T-cell (primary cell): ENCODE measurements around the gene TMEM178B. TPM values are rescaled to one million over a fixed set of nuclear protein-coding genes. Genes with fewer than 3 reads are reported as not detected.

Experiments used
- ATAC-seq, 4 experiments: fragments of 200-7000 bp in 3 of 4; fragments of 150-1000 bp in 1 of 4; cut with Tn5 transposase; replicated peaks in 1 of 4; 1 replicate in 3 of 4; 2 replicates in 1 of 4; pipeline ENCODE4 v1.10.0; 2021; ENCODE audit warnings: moderate library complexity in 3 of 4, mild to moderate bottlenecking in 2 of 4, moderate number of reproducible peaks in 1 of 4
- CTCF ChIA-PET, 2 donors: fragments of 300-600 bp; sonication (Branson Sonifier 250); formaldehyde crosslinking; loops; one replicate each; lab custom pipeline; 2022; ENCODE audit warnings: antibody characterized with exemption in 2 of 2; lab: Charles Lee
- POLR2A ChIA-PET, 2 donors: fragments of 300-600 bp; sonication (Branson Sonifier 250); formaldehyde crosslinking; loops; one replicate each; lab custom pipeline; 2022; ENCODE audit warnings: antibody characterized with exemption in 2 of 2; lab: Charles Lee
- DNase-seq, 35 experiments: peaks; one replicate each; pipeline versions ENCODE4 v3.0.0 to v3.0.0-alpha.2; 2013 to 2023
- H3K27ac ChIP-seq: one replicate; pipeline ENCODE4 v1.5.1; 2013; ENCODE audit warnings: low read length
- H3K27me3 ChIP-seq, 2 experiments: replicated peaks in 1 of 2; 1 replicate in 1 of 2; 2 replicates in 1 of 2; pipeline versions ENCODE4 v1.6.1 to v1.7.0; 2013; ENCODE audit warnings: low read length in 1 of 2, mixed read lengths in 1 of 2; ENCODE audit not compliant: control insufficient read depth in 2 of 2, insufficient read depth in 2 of 2; ENCODE audit errors: extremely low read depth in 1 of 2
- H3K36me3 ChIP-seq, 2 donors: 1 replicate in 1 of 2; 2 replicates in 1 of 2; pipeline versions ENCODE4 v1.6.1 to v1.7.0; 2013; ENCODE audit warnings: low read length in 1 of 2; ENCODE audit not compliant: control insufficient read depth in 2 of 2, insufficient read depth in 1 of 2; ENCODE audit errors: extremely low read depth in 1 of 2
- H3K4me1 ChIP-seq, 2 experiments: 1 replicate in 1 of 2; 2 replicates in 1 of 2; pipeline versions ENCODE4 v1.6.1 to v1.7.0; 2013; ENCODE audit warnings: low read length in 2 of 2, mixed read lengths in 1 of 2; ENCODE audit not compliant: insufficient read depth in 2 of 2, control insufficient read depth in 1 of 2; ENCODE audit errors: extremely low read depth in 1 of 2
- H3K4me3 ChIP-seq, 2 donors: 1 replicate in 1 of 2; 2 replicates in 1 of 2; pipeline versions ENCODE4 v1.5.1 to v1.7.0; 2013; ENCODE audit warnings: mild to moderate bottlenecking in 2 of 2, low read length in 1 of 2, moderate library complexity in 1 of 2; ENCODE audit not compliant: control insufficient read depth in 1 of 2; ENCODE audit errors: extremely low read depth in 1 of 2
- H3K9me3 ChIP-seq: 2 replicates; pipeline ENCODE4 v1.7.0; 2013
- H3K27ac Mint-ChIP-seq, 2 donors: one replicate each; pipeline ENCODE4 v1.8.0; 2020 to 2021; ENCODE audit warnings: mild to moderate bottlenecking in 2 of 2, mixed read lengths in 2 of 2
- H3K27me3 Mint-ChIP-seq, 2 donors: one replicate each; pipeline ENCODE4 v1.8.0; 2021 to 2022; ENCODE audit warnings: mixed read lengths in 2 of 2
- H3K36me3 Mint-ChIP-seq: one replicate; pipeline ENCODE4 v1.8.0; 2021; ENCODE audit warnings: mixed read lengths
- H3K4me1 Mint-ChIP-seq, 3 donors: one replicate each; pipeline ENCODE4 v1.8.0; 2020 to 2022; ENCODE audit warnings: mixed read lengths in 3 of 3, mild to moderate bottlenecking in 1 of 3
- H3K4me3 Mint-ChIP-seq, 3 donors: one replicate each; pipeline ENCODE4 v1.8.0; 2020 to 2022; ENCODE audit warnings: mild to moderate bottlenecking in 3 of 3, mixed read lengths in 3 of 3, moderate library complexity in 3 of 3
- H3K9me3 Mint-ChIP-seq, 3 donors: one replicate each; pipeline ENCODE4 v1.8.0; 2020 to 2022; ENCODE audit warnings: mixed read lengths in 3 of 3
- WGBS: methylation state at CpG from one replicate; pipeline ENCODE4 v1.1.5; 2013; ENCODE audit warnings: missing lambda C conversion rate; ENCODE audit not compliant: insufficient coverage; 5-methylcytosine and 5-hydroxymethylcytosine counted together
- total RNA-seq, 35 experiments: library from RNA in 6 of 35; stranded (reverse) in 6 of 35; fragments of 120-200 nt in 1 of 35; gene quantifications; one replicate each; pipeline versions ENCODE4 v1.2.1 to v1.2.4 and lab custom pipeline; 2013 to 2026

Gene TMEM178B
- total RNA-seq, 5 donors from 2014 or later (not counting 1 experiment from before 2014, with no cell fraction given), result 0.14 to 0.86 (median 0.32) TPM

DNA sequence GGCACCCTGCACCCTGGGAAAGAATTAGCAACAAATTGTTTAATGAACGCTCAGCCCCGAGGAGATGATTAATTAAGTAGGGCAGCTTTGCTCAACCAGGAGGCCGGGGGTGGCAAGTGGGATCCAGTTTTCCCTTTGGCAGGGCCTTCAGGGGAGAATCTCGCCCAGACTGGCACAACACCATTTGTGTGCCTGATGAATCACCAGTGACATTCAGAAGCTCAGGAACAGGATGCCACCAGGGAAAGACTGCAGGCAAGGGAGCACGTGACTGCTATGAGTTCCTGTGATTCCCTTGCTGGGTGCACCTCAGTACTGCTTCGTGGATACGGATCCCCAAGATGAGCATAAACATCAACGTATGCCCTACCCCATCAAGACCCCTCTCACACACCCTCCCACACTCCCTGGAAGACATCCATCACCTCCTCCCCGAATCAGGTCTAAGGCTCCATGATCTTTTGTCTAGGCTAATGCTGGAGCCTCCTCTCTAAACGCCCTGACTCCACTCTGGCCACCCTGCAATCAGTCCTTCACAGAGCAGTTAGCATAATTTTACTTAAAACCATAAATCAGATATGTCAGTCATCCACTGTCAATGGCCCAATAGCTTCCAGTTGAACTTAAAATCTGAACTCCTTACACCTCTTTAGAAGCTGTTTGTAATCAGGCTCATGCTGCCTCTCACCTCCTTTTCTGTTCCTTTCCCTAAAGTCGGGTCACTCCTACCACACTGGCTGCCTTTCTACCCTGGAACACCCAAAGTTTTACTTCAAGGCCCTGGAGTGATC, 368.2 kb downstream of the TMEM178B start:
- POLR2A ChIA-PET, result no interaction called here
- CTCF ChIA-PET, result no interaction called here

DNA sequence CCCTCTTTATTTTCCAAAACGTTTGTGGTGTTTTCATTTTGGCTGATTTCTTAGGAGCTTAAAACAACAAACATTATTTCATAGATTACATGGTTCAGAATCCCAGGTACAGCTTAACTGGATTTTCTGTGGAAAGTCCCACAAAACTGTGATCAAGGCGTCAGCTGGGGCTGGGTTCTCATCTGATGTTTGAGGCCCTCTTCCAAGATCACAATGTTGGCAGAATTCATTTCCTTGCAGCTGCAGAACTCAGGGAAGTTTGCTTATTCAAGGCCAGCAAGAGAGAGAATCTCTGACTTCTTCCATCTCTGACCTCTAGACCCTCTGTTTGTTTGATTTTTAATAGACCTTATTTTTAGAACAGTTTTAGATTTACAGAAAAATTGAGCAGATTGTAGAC, 368.9 kb downstream of the TMEM178B start:
- DNase-seq, result no peak
- H3K4me1 ChIP-seq, result no peaks in the 10 kb centered on the region
- POLR2A ChIA-PET, result no interaction called here
- Mint-ChIP-seq H3K9me3 (no peaks in the 10 kb centered on the region), H3K4me1 (no peaks in the 10 kb centered on the region), H3K27me3 (peaks cover 4 to 11% of the 10 kb centered on the region in 2 donors), H3K36me3 (no peaks in the 10 kb centered on the region), H3K4me3 (no peak overlapping the region), H3K27ac (no peak overlapping the region)
- no peak for ATAC-seq
- 83% methylated on average over 1 of the region's 2 CpGs for WGBS
- H3K9me3 ChIP-seq, result no peaks in the 10 kb centered on the region
- H3K36me3 ChIP-seq, result no peaks in the 10 kb centered on the region
- H3K4me3 ChIP-seq, result no peak overlapping the region
- H3K27me3 ChIP-seq, result peaks cover 0 to 7% of the 10 kb centered on the region in 2 experiments
- no peak overlapping the region for H3K27ac ChIP-seq
- CTCF ChIA-PET, result no interaction called here

More for the DNA sequence above, 368.2 kb downstream of the TMEM178B start:
- ATAC-seq (no peak), DNase-seq (no peak)
- Histone ChIP-seq H3K4me1 (no peaks in the 10 kb centered on the region), H3K27me3 (peaks cover 0 to 7% of the 10 kb centered on the region in 2 experiments), H3K36me3 (no peaks in the 10 kb centered on the region), H3K4me3 (no peak overlapping the region), H3K27ac (no peak overlapping the region), H3K9me3 (no peaks in the 10 kb centered on the region)
- H3K4me3 Mint-ChIP-seq, result no peak overlapping the region
- 67% methylated on average over 11 of the region's 11 CpGs for WGBS
- H3K27me3 Mint-ChIP-seq, result peaks cover 2 to 11% of the 10 kb centered on the region in 2 donors
- H3K4me1 Mint-ChIP-seq, result no peaks in the 10 kb centered on the region
- H3K36me3 Mint-ChIP-seq, result no peaks in the 10 kb centered on the region
- no peaks in the 10 kb centered on the region for H3K9me3 Mint-ChIP-seq
- H3K27ac Mint-ChIP-seq, result no peak overlapping the region

DNA sequence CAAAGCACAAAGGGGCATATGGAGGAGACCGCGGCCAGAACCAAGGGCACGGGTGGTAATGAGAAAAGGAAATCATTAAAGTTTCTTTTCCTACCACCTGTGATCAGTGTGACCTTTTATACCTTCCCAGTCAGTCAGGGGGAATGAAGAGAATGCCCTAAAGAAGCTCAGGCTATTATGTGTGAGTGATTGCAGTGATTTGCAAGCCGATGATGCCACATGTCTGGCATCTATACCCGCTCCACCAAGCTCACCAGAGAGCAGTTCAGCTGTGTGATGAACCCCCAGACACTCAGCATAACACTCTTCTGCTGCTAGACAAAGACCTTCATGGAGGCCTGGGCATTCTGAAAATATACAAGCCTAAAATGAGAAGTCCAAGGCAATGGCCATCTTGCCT, 371.1 kb downstream of the TMEM178B start:
- DNase-seq (no peak), ATAC-seq (no peak)
- ChIA-PET POLR2A (no interaction called here), CTCF (no interaction called here)
- H3K36me3 Mint-ChIP-seq, result no peaks in the 10 kb centered on the region
- Histone ChIP-seq H3K9me3 (no peaks in the 10 kb centered on the region), H3K36me3 (no peaks in the 10 kb centered on the region), H3K4me1 (no peaks in the 10 kb centered on the region), H3K27ac (no peak overlapping the region), H3K4me3 (no peak overlapping the region), H3K27me3 (peaks cover 0 to 19% of the 10 kb centered on the region in 2 experiments)
- no peak overlapping the region for H3K4me3 Mint-ChIP-seq
- no peak overlapping the region for H3K27ac Mint-ChIP-seq
- H3K27me3 Mint-ChIP-seq, result peaks cover 4 to 15% of the 10 kb centered on the region in 2 donors
- H3K9me3 Mint-ChIP-seq, result no peaks in the 10 kb centered on the region
- no peaks in the 10 kb centered on the region for H3K4me1 Mint-ChIP-seq
- WGBS, result no CpG with 5 or more reads among the region's 5 CpGs

DNA sequence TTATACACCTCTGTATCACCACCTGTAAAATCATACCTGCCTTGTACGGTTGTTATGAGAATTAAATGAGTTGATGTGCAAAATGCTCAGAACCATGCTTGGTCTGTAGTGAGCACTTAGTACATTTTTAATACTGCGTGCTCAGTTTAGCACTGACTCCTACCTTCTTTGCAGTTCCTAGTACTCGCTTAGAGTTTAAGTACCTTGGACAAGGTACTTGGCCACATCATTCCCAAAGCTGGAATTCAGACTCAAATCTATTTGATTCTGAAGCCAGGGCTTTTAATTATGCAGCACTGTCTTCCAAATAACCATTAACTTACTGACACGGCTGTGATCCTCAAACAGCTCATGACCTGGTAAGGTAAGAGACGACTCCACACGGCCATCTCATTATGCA, 377.4 kb downstream of the TMEM178B start:
- H3K9me3 ChIP-seq, result no peaks in the 10 kb centered on the region
- H3K27me3 Mint-ChIP-seq, result peaks cover 4 to 6% of the 10 kb centered on the region in 2 donors
- WGBS, result 94% methylated on average over 3 of the region's 6 CpGs
- no peak overlapping the region for H3K4me3 ChIP-seq
- no peaks in the 10 kb centered on the region for H3K4me1 ChIP-seq
- H3K4me1 Mint-ChIP-seq, result no peaks in the 10 kb centered on the region
- no peak overlapping the region for H3K27ac ChIP-seq
- peaks cover 0 to 15% of the 10 kb centered on the region in 2 experiments for H3K27me3 ChIP-seq
- no peaks in the 10 kb centered on the region for H3K36me3 ChIP-seq
- ATAC-seq, result no peak
- ChIA-PET POLR2A (no interaction called here), CTCF (no interaction called here)
- H3K9me3 Mint-ChIP-seq, result no peaks in the 10 kb centered on the region
- H3K36me3 Mint-ChIP-seq, result no peaks in the 10 kb centered on the region
- no peak overlapping the region for H3K27ac Mint-ChIP-seq
- H3K4me3 Mint-ChIP-seq, result no peak overlapping the region
- no peak for DNase-seq

DNA sequence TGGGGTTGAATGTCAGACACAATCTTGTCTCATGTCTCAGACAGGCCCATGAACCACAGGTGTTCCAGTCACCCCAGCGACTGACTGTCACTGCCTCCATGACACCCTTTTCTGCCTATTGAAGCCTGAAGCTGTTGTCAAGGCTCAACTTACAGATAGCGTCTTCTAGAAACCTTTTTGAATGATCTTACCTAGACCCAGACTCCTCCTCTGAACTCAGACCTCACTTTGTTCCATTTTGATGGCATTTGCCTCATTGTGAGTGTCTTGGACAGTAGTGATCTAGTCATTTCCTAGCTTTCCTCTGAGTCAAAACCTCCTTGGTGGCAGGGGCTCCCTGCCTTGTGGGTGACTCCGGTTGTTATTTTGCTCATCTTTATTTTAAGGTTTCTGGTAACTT, 379.0 kb downstream of the TMEM178B start:
- Mint-ChIP-seq H3K36me3 (no peaks in the 10 kb centered on the region), H3K27ac (no peak overlapping the region), H3K9me3 (no peaks in the 10 kb centered on the region), H3K27me3 (peaks cover 1 to 4% of the 10 kb centered on the region in 2 donors), H3K4me3 (no peak overlapping the region), H3K4me1 (no peaks in the 10 kb centered on the region)
- POLR2A ChIA-PET, result no interaction called here
- peaks cover 0 to 15% of the 10 kb centered on the region in 2 experiments for H3K27me3 ChIP-seq
- CTCF ChIA-PET, result no interaction called here
- H3K4me3 ChIP-seq, result no peak overlapping the region
- H3K36me3 ChIP-seq, result no peaks in the 10 kb centered on the region
- ATAC-seq, result no peak
- WGBS, result 27% methylated on average over 1 of the region's 3 CpGs
- H3K9me3 ChIP-seq, result no peaks in the 10 kb centered on the region
- H3K4me1 ChIP-seq, result no peaks in the 10 kb centered on the region
- no peak overlapping the region for H3K27ac ChIP-seq
- no peak for DNase-seq

DNA sequence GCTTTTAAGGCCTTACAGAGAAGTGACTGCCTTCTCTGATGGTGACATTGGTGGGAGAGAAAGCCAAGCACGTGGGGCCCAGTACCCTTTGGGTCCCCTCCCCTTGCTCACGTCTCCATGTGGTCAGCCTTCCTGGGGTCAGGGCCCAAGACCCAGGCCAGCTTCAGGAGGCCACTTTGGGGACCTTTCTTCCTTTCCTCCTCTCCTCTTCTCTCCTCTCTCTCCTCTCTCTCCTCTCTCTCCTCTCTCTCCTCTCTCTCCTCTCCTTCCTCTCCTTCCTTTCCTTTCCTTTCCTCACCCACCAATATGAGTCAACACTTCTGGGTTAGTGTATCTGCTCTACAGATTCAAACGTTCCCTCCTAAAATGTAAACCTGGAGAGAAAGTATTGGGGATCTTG, 380.5 kb downstream of the TMEM178B start:
- Mint-ChIP-seq H3K4me3 (no peak overlapping the region), H3K9me3 (no peaks in the 10 kb centered on the region), H3K4me1 (no peaks in the 10 kb centered on the region), H3K36me3 (no peaks in the 10 kb centered on the region), H3K27ac (no peak overlapping the region), H3K27me3 (peaks cover 0 to 1% of the 10 kb centered on the region in 2 donors)
- ChIA-PET POLR2A (no interaction called here), CTCF (interaction anchor here in 1 of 2 donors (0.6 kb wide), 1 partner anchor 29 kb away, joined by 3 read pairs; no protein-coding TSS in a partner anchor)
- H3K4me3 ChIP-seq, result no peak overlapping the region
- no peaks in the 10 kb centered on the region for H3K4me1 ChIP-seq
- DNase-seq (no peak), ATAC-seq (no peak)
- 56% methylated on average over 2 of the region's 3 CpGs for WGBS
- no peaks in the 10 kb centered on the region for H3K36me3 ChIP-seq
- peaks cover 0 to 8% of the 10 kb centered on the region in 2 experiments for H3K27me3 ChIP-seq
- H3K27ac ChIP-seq, result no peak overlapping the region
- H3K9me3 ChIP-seq, result no peaks in the 10 kb centered on the region
